Thoracic aorta (tissue), 2 donors: Measurements from ENCODE around the gene BEST1. TPM values are rescaled to one million over a fixed set of nuclear protein-coding genes. Genes with fewer than 3 reads are reported as not detected.
"Not testable (repeated sequence)": the region's sequence is repeated elsewhere in the genome, so short reads cannot be mapped to it uniquely, and the experiment has no call there.

ENCODE experiments used
- ATAC-seq: fragments of 150-250 bp; one replicate; pipeline ENCODE4 v1.8.0; 2017; ENCODE audit warnings: low read depth; ENCODE audit not compliant: insufficient number of reproducible peaks, low FRiP score
- DNase-seq: peaks from one replicate; pipeline ENCODE4 v3.0.0-alpha.2; 2020; ENCODE audit warnings: low spot score
- H3K27ac ChIP-seq, 2 donors: fragments of 200-600 bp; sonication (generic); 1 replicate in 1 of 2; 2 replicates in 1 of 2; pipeline ENCODE4 v1.5.1; 2016; ENCODE audit warnings: mild to moderate bottlenecking in 2 of 2, moderate library complexity in 2 of 2
- H3K27me3 ChIP-seq: fragments of 200-600 bp; sonication (generic); replicated peaks from 2 replicates; pipeline ENCODE4 v1.6.0; 2016; ENCODE audit warnings: mild to moderate bottlenecking; ENCODE audit not compliant: insufficient read depth
- H3K36me3 ChIP-seq: fragments of 200-600 bp; sonication (generic); one replicate; pipeline ENCODE4 v1.5.1; 2016
- H3K4me1 ChIP-seq, 2 donors: fragments of 200-600 bp; sonication (generic); 1 replicate in 1 of 2; 2 replicates in 1 of 2; pipeline versions ENCODE4 v1.5.1 to v1.6.0; 2016; ENCODE audit warnings: low read depth in 2 of 2, mild to moderate bottlenecking in 1 of 2; ENCODE audit not compliant: control insufficient read depth in 1 of 2
- H3K4me3 ChIP-seq: fragments of 200-600 bp; sonication (generic); 2 replicates; pipeline ENCODE4 v1.5.1; 2016; ENCODE audit warnings: mild to moderate bottlenecking
- H3K9me3 ChIP-seq: fragments of 200-600 bp; sonication (generic); 2 replicates; pipeline ENCODE4 v1.5.1; 2016
- total RNA-seq, 2 donors: library from RNA; depleted of rRNA; stranded (reverse); fragments of >200 nt; gene quantifications; one replicate each; pipeline versions ENCODE4 v1.1.0 to v1.2.3, GENCODE V29; 2016
- TF ChIP-seq, protein P1 (sequence below): fragments of 200-600 bp; sonication (generic); IDR thresholded peaks from one replicate; pipeline ENCODE4 v1.5.1; 2019; ENCODE audit warnings: antibody characterized with exemption

Gene BEST1
- total RNA-seq, 2 donors from 2014 or later = 4.7 to 8.0 TPM

DNA sequence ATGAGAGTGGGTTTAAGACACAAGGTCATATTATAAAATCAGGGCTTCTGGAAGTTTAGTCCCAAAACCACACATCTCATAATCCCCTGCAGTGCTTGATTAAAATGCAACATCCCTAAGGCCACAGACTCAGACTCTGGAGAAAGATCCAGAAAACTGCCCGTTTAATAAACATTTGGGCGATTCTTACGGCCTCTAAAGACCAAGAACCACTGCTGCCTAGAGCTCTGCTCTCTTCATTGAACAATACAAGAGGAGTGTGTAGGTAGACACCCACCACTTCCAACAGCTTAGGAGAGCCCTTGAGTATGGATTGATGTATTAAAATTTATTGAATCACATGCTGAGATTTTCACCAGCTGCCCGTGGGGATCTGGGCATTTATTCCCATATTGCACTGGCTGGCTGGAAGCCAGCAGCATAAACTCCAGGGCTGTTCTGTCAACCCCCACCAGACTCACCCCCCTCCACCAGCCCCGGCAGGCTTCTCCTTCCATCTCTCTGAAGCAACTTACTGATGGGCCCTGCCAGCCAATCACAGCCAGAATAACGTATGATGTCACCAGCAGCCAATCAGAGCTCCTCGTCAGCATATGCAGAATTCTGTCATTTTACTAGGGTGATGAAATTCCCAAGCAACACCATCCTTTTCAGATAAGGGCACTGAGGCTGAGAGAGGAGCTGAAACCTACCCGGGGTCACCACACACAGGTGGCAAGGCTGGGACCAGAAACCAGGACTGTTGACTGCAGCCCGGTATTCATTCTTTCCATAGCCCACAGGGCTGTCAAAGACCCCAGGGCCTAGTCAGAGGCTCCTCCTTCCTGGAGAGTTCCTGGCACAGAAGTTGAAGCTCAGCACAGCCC lies 749 bp upstream of the BEST1 start:
- Histone ChIP-seq H3K4me1 (peaks cover 0 to 19% of the 10 kb centered on the region in 2 donors), H3K27me3 (no peaks in the 10 kb centered on the region), H3K4me3 (no peak overlapping the region), H3K27ac (no peak overlapping the region), H3K9me3 (no peaks in the 10 kb centered on the region), H3K36me3 (no peaks in the 10 kb centered on the region)
- TF ChIP-seq, protein P1, sequence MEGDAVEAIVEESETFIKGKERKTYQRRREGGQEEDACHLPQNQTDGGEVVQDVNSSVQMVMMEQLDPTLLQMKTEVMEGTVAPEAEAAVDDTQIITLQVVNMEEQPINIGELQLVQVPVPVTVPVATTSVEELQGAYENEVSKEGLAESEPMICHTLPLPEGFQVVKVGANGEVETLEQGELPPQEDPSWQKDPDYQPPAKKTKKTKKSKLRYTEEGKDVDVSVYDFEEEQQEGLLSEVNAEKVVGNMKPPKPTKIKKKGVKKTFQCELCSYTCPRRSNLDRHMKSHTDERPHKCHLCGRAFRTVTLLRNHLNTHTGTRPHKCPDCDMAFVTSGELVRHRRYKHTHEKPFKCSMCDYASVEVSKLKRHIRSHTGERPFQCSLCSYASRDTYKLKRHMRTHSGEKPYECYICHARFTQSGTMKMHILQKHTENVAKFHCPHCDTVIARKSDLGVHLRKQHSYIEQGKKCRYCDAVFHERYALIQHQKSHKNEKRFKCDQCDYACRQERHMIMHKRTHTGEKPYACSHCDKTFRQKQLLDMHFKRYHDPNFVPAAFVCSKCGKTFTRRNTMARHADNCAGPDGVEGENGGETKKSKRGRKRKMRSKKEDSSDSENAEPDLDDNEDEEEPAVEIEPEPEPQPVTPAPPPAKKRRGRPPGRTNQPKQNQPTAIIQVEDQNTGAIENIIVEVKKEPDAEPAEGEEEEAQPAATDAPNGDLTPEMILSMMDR = no peak
- ATAC-seq = peak; percentile 85
- DNase-seq = no peak

DNA sequence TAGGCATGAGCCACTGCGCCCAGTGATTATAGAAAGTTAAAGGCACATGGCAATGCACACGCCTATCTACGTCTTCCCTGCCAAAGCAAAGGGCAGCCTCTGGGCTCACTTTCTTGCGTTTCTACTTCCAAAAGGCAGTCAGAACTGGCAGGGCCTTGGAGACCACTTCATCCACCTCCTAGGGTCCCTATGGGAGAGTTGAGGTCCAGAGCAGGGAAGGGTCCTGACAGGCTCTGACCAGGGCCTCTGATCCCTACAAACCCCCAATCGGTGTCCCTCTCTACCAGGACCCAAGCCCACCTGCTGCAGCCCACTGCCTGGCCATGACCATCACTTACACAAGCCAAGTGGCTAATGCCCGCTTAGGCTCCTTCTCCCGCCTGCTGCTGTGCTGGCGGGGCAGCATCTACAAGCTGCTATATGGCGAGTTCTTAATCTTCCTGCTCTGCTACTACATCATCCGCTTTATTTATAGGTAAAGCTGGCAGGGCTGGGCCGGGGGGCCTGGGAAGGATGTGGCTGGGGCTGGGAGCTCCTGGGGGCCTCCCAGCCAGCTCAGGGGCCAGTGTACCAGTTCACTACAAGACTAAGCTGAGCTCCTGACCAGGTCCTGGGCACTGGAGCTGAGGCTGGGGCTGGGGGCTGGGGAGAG lies 1.5 kb downstream of the BEST1 start:
- H3K27ac ChIP-seq = no peak overlapping the region

DNA sequence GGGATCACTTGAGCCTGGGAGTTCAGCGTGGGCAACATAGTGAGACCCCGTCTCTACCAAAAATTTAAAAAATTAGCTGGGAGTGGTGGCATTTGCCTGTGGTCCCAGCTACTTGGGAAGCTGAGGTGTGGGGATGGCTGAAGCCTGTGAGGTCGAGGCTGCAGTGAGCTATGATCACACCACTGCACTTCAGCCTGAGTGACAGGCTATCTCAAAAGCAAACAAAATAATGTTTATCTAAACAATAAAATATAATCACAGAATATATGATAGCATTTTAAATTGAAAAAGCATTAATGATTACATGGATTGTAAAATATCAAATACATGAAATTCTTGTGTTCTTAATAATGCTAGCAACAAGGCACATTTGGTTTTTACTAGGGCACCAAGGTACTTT lies 2.7 kb downstream of the BEST1 start:
- Histone ChIP-seq H3K36me3 (no peaks in the 10 kb centered on the region), H3K27me3 (no peaks in the 10 kb centered on the region), H3K4me3 (no peak overlapping the region), H3K9me3 (no peaks in the 10 kb centered on the region), H3K27ac (no peak overlapping the region), H3K4me1 (peaks cover 0 to 28% of the 10 kb centered on the region in 2 donors)
- DNase-seq = no peak
- no peak for ATAC-seq
- TF ChIP-seq, protein P1 = no peak

More for the DNA sequence above, 1.5 kb downstream of the BEST1 start:
- DNase-seq = no peak
- Histone ChIP-seq H3K27me3 (no peaks in the 10 kb centered on the region), H3K4me1 (peaks cover 0 to 35% of the 10 kb centered on the region in 2 donors), H3K9me3 (no peaks in the 10 kb centered on the region), H3K36me3 (no peaks in the 10 kb centered on the region), H3K4me3 (no peak overlapping the region)
- ATAC-seq = no peak
- TF ChIP-seq, protein P1 = no peak

DNA sequence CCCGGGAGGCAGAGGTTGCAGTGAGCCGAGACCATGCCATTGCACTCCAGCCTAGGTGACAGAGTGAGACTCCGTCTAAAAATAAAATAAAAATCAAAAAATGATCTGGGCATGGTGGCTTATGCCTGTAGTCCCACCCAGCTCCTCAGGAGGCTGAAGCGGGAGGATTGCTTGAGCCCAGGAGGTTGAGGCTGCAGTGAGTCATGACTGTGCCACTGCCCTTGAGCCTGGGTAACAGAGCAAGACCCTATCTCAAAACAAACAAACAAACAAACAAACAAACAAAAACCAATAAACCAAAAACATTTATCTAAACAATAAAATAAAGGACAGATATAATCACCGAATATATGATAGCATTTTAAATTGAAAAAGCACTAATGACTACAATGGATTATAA lies 3.5 kb downstream of the BEST1 start:
- not testable (repeated sequence) for DNase-seq, H3K27me3 ChIP-seq, ATAC-seq, H3K9me3 ChIP-seq, H3K4me3 ChIP-seq, H3K27ac ChIP-seq, H3K36me3 ChIP-seq
- peaks cover 0 to 28% of the 10 kb centered on the region in 2 donors for H3K4me1 ChIP-seq

DNA sequence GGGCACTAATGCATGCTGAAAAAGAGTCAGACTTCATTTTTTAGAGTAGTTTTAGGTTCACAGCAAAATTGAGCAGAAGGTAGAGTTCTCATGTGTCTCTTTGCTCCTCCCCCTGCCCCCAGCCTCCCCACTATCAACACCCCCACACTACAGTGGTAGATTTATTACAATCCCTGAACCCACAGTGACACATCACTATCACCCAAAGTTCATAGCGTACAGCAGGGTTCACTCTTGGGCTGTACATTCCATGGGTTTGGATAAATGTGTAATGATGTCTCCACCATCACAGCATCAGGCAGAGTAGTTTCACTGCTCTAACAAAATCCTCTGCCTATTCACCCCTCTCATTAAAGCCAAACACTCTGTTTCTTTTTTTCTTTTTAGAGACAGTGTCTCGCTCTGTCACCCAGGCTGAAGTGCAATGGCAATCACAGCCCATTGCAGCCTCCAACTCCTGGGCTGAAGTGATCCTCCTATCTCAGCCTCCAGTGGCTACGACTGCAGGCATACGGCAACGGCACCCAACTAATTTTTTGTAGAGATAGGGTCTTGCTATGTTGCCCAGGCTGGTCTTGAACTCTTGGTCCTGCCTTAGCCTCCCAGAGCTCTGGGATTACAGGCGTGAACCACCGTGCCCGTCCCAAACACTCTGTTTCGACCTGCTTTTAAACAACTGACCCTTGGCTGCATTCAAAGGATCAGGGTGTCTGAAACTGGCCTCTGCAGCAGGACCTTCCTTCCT lies 4.1 kb downstream of the BEST1 start:
- no peaks in the 10 kb centered on the region for H3K27me3 ChIP-seq
- DNase-seq = no peak
- H3K9me3 ChIP-seq = no peaks in the 10 kb centered on the region
- H3K4me1 ChIP-seq = peaks cover 0 to 26% of the 10 kb centered on the region in 2 donors
- H3K36me3 ChIP-seq = no peaks in the 10 kb centered on the region
- peak overlapping the region; percentile 69 for H3K4me3 ChIP-seq
- TF ChIP-seq, protein P1 = no peak
- H3K27ac ChIP-seq = peak overlapping the region in 1 of 2 donors; percentile 8
- ATAC-seq = no peak
